ENCODE results near the gene FADS6.

FADS6 gene, protein sequence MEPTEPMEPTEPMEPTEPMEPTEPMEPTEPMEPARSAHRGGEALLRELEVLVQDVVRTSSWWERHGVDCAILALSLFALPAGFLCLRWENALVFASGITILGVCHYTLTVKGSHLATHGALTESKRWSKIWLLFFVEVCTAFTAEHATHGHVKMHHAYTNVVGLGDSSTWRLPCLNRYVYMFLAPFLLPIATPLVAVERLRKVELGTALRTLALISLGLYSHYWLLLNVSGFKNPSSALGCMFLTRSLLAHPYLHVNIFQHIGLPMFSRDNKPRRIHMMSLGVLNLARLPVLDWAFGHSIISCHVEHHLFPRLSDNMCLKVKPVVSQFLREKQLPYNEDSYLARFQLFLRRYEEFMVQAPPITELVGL

DNA sequence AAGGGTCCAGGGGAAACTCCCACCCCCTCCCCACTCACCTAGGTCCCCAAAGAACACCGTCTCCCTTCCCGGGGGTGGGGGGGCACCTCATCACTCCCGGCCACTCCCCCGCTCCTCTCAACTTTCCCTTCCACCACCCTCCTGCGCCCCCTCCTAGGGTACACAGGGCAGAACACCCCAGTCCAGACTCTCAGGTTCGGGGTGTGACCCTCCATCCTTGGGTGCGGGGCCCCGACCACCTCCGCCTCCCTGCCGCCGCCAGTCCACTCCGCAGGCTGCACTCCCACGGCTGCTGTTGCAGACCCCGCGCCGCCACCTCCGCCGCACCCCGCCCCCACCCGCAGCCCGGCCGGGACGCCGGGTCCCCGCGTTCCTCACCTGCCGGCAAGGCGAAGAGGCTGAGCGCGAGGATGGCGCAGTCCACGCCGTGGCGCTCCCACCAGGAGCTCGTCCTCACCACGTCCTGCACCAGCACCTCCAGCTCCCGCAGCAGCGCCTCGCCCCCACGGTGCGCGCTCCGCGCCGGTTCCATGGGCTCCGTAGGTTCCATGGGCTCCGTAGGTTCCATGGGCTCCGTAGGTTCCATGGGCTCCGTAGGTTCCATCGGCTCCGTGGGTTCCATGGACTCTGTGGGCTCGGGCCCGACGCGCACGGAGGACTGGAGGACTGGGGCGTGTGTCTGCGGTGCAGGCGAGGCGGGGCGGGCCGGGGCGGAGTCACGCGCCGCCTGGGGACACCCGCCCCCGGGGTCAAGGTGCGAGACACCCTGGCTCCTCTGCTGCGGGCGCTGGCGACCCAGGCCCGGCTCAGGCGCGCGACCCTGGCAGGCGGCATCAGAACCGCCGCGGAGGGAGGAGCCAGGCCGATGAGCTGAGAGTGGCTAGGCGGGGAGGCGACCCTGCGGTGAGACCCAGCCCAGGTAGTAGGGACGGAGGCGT lies at the start of gene FADS6:
TSS of gene FADS6 (minus strand) at position 660 of the 938 bp plus-strand sequence. CDS start at position 622, 38 bp downstream.
- DNase-seq = no peak

DNA sequence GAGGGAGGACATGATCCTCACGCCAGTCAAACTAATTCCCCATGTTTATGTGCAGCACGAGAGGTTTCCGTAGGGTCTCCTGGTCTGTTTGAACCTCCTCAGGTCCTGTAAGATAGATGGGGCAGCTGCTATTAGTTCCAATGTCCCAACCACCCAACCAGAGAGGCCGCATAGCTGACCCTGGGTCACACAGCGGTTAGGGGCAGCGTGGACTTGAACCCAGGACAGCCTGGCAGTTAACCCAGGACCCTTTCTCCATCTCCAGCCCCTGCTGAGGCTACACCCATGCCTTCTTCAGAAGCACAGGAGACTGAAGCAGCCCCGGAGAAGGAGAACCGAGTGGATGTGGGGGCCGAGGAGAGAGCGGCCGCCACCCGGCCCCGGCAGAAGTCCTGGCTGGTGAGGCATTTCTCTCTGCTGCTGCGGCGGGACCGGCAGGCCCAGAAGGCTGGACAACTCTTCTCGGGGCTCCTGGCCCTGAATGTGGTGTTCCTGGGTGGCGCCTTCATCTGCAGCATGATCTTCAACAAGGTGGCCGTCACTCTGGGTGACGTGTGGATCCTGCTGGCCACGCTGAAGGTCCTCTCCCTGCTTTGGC lies 47.8 kb upstream of the FADS6 start:
- no peak for DNase-seq

DNA sequence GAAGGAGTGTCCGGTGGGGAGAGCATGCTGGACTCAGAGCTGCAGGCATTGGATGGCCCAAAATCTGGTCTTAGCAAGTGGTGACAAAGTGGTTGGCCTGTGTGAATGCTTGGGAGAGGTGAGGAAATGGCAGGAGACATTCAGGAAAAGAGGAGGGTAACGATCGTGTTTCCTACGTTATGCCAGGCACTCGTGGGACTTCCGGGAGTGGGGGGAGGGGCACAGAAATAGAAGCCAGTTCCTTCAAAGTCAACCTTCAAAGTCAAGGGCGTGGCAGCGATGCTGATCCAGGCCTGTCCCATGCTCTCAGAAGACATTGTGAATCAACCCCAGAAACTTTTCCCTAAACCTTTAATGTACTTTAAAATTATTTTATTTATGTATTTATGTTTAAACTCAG lies 46.1 kb upstream of the FADS6 start:
- no peak for DNase-seq

DNA sequence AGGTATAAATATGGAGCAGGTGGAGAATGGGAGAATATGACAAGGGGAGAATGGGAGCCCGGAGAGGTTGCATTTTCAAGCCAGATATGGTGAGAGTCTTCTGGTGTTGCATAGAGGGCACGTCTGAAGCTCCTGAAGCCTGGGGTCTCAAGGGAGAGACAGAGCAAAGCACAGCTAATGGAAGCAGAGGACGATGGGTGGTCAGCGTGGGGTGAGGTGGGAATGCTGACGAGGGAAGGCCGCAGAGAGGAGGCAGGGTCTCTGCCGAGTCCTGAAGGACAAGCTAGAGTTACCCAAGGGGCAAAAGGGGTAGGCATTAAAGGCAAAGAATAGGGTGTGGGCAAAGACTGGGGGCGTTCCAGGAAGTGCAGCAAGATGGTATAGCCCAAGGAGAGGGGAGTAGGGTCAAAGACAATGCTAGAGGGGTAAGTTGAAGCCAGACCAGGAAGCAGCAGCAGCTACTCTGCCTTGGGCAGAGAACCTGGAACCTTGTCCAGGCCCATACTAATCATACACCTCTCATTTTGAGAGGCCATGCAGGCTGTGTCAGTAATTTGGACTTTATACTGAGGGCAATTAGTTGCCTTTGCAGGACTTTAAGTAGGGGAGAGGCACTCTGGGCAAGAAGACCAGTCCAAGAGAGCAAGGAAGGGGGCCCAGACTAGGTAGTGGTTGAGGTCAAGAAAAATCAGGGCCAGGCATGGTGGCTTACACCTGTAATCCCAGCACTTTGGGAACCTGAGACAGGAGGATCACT lies 44.9 kb upstream of the FADS6 start:
- no peak for DNase-seq

DNA sequence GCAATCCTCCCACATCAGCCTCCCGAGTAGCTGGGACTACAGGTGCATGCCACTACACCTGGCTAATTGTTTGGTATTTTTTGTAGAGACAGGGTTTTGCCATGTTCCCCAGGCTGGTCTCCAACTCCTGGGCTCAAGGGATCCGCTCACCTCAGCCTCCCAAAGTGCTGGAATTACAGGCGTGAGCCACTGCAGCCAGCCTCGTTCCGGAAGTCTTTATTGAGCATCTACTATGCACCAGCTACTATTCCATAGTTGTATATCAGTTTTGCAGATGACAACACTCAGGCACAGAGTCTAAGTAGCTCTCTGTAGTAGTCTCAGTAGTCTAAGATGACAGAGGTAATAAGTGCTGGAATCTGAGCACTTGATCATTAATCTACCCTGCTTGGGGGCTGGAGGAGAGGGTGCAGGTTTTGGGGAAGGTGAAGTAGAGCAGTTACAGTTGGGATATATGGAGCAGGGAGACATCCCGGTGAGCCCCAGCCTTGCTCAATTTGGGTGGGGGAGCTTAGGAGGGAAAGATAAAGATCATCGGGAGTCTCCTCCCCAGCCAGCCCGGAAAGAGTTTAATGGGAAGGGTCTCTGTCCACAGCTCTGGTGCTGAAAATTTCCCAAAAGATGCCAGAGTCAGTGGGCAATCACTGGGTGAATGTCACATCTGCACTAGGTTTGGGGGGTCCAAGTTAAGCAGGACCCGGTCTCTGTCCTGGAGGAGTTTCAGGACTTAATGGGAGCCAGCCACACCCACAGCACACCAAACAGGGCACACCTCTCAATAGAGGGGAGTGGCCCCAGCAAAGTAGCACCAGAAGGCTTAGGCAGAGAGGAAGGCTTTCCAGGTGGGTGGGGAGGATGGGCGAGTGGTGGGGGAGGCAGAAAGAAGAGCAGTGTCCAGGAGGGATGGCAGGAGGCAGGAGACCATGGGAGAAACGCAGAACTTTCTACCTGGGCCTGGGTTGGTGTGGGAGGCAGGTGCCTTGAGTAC lies 43.9 kb upstream of the FADS6 start:
- no peak for DNase-seq

DNA sequence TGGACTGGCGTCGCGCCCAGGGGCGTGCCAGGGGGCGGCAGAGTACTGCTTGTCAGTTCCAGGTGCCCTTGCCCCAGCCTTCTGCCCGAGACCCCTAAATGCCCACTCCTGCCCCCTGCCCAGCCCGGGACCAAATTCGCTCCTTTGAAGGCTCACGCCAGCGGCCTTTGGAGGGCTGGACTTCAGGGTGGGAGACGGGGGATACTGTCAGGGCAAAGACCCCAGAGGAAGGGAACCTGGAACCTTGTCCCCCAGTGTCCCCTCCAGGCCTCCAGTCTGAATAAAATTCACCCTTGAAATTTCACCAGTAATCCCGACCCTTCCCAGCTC lies 43.0 kb upstream of the FADS6 start:
- DNase-seq = no peak

DNA sequence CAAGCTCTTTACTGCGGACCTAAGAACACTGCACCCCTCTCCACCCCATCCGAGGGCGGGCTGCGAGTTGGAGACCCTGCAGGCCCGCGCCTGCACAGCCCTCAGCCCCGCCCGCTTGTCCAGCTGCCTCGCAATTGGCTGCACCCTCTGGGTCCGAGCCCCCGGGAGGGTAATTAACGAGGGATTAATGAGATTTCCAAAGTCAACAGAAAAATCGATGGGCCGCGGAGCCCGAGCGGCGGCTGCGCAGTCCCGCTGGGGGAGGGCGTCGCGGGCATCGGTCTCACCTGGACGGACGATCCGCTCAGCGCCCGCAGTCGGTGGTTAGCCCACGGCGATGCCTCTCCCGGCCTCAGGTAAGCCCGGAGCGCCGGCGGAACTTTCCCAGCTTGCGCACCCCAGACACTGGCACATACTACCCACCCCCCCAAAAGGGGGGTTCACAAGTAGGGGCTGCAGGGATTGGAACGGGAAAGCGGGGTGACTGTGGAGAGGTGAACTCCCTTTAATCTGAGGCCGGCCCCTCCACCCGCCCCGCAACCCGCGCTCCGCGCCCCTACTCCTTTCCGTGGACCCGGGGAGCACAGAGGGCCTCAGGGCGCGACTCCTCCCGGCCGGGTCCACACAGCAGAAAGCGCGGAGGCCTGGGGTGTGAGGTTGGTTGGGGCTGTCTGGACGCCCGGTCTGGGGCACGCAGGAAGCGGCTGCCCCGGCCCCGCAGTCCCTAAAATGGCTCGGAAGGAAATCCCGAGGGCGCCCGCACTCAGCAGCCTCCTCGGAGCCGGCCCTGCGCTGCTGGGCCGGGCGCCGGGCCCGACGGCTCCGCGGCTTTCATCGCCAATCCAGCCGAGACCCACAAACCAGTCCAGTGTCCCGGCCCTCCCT lies 42.4 kb upstream of the FADS6 start, which contains the start of gene OTOP3:
TSS of gene OTOP3 (plus strand) at position 314 of the 885 bp plus-strand sequence. CDS start at position 338, 24 bp downstream.
- no peak for DNase-seq

DNA sequence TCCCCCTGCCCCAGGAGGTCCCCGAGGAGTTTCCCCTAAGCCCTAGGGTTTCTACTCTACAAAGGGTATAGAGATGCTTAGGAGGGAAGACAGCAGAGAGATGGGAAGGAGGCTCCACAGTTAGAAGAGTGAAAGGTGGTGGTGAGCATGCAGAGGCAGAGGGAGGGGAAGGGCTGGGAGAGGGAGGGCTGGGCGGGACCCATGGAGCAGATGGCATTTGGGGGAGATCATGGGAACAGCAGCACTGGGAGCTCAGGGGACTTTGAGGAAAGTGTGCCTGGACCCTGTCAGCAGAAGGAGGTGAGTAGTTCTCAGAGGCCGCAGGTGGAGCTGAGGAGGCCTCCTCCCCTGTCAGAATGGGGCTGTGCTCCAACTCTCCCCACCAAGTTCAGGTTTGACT lies 41.6 kb upstream of the FADS6 start:
- DNase-seq = no peak

DNA sequence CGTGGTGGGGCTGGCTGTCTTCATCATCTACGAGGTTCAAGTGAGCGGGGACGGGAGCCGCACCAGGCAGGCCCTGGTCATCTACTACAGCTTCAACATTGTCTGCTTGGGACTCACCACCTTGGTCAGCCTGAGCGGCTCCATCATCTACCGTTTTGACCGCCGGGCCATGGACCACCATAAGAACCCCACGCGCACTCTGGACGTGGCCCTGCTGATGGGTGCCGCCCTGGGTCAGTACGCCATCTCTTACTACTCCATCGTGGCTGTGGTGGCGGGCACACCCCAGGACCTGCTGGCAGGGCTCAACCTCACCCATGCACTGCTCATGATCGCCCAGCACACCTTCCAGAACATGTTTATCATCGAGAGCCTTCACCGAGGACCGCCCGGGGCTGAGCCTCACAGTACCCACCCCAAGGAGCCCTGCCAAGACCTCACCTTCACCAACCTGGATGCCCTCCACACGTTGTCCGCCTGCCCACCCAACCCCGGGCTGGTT lies 37.2 kb upstream of the FADS6 start:
- no peak for DNase-seq

DNA sequence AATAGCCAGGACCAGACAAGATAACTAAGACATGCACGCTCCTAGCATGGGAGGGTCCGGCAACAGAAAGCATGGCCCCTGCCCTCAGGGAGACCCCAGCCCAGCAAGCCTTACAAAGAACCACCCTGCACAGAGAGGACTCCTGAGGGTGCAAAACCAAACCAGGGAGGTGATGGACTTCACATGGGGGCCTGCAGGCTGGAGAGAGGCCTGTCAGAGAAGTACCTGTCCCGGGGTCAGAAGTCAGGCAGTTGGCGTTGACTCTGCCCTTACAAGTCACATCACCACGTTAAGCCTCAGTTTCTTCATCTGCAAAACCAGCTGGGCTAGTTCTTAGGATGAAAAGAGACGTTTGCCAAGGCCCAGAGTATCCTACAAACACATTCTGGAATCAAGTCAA lies 35.4 kb upstream of the FADS6 start:
- DNase-seq = no peak

DNA sequence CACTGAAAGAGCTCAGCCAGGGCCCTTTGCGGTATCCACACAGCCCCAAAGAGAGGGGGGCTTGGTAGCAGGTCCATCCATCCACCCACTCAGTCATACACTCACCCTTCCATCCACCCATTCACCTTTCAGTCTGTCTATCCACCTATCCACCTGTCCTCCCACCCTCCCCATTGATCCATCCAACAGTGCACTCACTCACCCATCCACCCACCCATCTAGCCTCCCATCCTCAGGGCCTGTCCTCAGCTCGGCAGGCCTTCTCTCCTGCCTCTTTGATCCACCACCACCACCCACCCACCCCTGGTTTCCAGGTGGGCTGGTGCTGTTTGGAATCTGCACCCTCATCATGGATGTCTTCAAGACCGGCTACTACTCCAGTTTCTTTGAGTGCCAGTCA lies 31.8 kb upstream of the FADS6 start:
- DNase-seq = no peak

DNA sequence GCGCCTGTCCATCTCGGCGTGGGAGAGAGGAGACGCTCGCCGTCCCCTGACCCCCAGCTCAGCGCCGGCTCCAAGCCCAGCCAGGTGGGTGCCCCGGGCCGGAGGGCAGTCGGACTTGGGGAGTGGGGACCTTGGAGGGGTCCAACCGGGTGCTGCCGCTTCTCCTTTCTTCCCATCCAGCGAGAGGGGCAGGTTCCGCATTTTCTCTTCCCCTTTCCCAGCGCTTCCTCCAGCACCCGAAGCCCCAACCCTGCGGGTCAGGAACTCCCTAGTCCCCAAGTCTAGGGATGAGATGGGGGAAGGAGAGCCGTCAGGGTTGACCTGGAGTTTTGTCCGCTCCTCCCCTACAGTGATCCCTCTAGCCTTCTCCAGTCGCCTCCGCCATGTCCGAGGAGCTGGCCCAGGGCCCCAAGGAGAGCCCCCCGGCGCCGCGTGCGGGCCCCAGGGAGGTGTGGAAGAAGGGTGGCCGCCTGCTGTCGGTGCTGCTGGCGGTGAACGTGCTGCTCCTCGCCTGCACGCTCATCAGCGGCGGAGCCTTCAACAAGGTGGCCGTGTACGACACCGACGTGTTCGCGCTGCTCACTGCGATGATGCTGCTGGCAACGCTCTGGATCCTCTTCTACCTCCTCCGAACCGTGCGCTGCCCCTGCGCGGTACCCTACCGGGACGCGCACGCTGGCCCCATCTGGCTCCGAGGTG lies 31.0 kb upstream of the FADS6 start, which contains the start of gene OTOP2:
TSS of gene OTOP2 (plus strand) at position 24 of the 699 bp plus-strand sequence. CDS start at position 384, 360 bp downstream.
- DNase-seq = peak; percentile 26

DNA sequence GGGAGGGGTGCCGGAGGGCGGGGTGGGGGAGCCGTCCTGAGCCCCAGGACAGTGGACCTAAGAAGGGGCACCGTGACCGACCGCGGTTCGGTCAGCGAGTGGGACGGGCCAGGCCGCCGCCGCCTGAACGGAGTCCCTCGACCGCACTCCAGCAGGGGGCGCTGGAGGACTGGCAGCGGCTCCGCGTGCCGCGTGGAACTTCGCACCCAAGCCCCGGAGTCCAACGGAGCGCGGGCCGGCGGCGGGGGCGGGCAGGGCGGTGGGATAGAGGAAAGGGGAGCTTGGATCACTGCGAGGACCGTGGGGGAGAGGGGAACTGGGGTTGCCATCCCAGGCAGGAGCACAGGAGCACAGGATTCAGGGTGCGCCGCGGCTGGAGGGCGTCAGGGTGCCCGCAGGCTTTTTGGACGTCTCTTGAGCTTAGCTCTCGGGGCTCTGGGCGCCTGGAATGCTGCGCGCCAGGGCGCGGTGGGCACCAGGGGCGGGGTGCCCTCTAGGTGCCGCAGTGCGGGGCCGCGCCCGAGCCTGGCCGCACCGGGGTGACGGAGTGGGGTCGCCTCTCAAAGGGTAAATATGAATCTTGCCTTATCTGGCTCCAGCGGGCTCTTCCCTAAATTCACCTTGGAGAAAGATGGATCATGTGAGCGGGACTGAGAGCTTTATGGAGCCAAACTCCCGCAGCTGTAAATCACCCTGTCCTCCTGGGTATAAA lies 30.3 kb upstream of the FADS6 start:
- no peak for DNase-seq

DNA sequence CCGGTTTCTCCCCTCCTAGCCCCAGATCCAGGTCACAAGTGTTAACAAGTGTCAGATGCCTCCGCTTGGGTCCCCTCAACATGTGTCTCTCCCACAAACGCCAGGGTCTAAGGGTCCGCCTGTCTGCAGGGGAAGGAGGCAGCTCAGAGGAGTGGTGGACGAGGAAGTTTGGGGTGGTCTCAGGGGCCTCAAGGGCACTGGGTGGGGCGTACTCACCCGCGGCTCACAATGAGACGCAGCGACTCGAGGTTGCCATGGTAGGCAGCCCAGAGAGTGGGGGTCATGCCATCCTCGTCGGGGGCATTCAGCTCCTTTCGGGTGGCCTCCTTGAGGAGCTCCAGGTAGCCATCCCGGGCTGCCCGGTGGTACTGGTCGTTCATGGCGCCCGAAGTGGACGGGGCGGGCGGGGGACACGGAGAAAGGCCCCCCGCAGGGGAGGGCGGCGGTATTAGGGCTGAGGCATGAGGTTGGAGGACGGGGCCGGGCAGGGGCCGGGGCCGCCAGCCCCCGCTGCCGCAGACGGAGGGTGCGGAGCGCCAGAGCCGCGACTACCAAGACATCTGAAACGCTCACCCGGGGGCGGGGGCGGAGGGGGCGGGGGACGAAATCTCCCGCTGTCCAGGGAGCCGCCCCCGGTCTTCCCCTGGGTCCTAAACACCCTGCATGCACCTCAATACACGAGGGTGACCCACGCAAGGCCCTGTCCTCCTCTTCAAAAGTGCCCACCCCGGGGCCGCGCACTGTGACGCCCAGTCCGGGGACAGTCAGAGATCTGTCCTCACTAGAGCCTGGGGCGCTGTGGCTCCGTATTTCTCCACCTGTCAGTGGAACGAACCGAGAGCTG lies 29.5 kb upstream of the FADS6 start, which contains the start of gene USH1G:
TSS of gene USH1G (minus strand) at position 562 of the 844 bp plus-strand sequence. CDS start at position 380, 182 bp downstream.
- DNase-seq = no peak

DNA sequence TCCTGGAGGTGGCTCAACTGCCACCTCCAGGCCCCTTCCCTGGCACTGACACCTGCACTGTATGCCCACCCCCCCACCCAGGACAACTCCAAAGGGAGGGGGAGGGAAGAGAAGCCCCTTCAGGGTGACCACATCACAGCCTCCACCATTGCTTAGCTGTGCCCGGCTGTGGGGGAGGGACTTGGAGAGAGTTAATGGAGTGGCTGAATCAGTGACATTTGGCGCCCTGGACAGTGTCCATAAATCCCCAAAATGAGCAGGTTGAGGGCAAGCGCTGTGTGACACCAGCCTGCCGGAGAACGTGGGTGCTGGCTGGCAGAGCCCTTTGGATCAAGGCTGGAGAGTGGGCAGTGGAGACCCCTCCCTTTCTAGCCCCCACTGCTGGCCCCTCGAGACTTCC lies 28.7 kb upstream of the FADS6 start:
- no peak for DNase-seq

DNA sequence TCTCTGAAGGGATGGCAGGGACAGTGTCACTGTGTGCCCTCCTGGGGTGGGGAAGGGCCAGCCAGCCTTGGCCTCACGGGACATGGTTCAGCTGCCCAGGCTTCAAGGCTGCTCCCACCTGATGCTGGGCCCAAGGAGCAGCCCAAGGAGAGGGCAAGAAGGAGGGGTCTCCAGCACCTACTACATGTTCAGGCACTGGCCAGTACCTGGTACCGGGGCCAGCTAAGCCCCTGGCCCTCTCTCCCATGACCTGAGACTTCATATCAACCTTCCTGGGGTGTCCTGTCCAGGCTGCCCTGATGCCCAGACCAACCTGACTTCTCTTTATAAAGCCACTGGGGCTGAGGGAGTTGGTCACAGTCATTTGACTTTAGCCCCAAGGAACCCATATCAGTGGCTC lies 28.3 kb upstream of the FADS6 start:
- no peak for DNase-seq

DNA sequence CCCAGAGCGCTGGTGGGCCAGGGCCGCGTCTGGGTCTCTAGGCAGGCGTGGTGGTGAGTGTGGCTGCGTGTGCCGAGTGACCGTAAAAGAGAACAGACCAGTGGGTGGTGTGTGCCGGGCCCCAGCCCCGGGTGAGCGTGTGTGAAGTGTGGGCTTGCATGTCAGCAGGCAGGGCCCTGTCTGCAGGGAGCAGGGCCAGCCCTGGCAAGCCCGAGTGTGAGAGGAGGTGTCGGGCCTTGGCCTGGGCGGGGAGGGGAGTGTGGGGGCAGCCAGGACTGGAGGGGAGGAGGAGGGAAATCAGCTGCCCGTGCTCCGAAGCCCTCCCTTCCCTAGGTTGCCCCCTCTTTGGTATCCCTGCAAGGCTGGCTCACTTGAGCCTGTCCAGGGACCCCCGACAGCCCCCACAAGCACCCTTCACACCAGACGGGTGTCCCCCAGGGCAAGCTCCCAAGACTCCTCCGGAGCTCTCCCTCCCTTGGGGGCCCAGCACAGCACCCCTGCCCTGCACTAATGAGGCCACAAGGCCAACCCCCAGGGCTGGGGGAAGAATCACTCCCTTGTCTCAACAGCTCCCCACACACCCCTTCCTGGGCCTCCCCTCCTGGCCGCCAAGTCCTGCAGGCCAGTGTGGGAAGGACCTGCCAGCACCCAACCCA lies 27.7 kb upstream of the FADS6 start:
- no peak for DNase-seq
